B cell (primary cell): ENCODE measurements around the gene BPIFA3. TPM values are rescaled to one million over a fixed set of nuclear protein-coding genes. Genes with fewer than 3 reads are reported as not detected.

Experiments
- ATAC-seq: fragments of 200-7000 bp; cut with Tn5 transposase; one replicate; pipeline ENCODE4 v1.10.0; 2021; ENCODE audit warnings: low read depth, mild to moderate bottlenecking, moderate number of reproducible peaks, moderate library complexity
- CTCF ChIA-PET: fragments of 350-600 bp; sonication (Branson Sonifier 250); formaldehyde crosslinking; loops from one replicate; lab custom pipeline; 2021; ENCODE audit warnings: antibody characterized with exemption, inconsistent platforms; lab: Charles Lee
- POLR2A ChIA-PET: fragments of 350-600 bp; sonication (Branson Sonifier 250); formaldehyde crosslinking; loops from one replicate; lab custom pipeline; 2021; ENCODE audit warnings: antibody characterized with exemption; lab: Charles Lee
- DNase-seq: peaks from one replicate; pipeline ENCODE4 v3.0.0; 2013
- H2AFZ ChIP-seq: 2 replicates; pipeline ENCODE4 v1.6.1; 2012; ENCODE audit warnings: mild to moderate bottlenecking, low read depth, low read length; ENCODE audit not compliant: insufficient read depth, poor library complexity, severe bottlenecking
- H3K27ac ChIP-seq, 2 donors: 1 replicate in 1 of 2; 2 replicates in 1 of 2; pipeline ENCODE4 v1.5.1; 2012 to 2013; ENCODE audit warnings: low read length in 2 of 2, mild to moderate bottlenecking in 2 of 2, moderate library complexity in 1 of 2
- H3K27me3 ChIP-seq, 4 experiments: fragments of 200-600 bp in 1 of 4; sonication (generic) in 1 of 4; replicated peaks in 1 of 4; 1 replicate in 2 of 4; 2 replicates in 2 of 4; pipeline versions ENCODE4 v1.6.1 to v1.7.0; 2013 to 2016; ENCODE audit warnings: low read length in 3 of 4, mild to moderate bottlenecking in 2 of 4, mixed read lengths in 1 of 4, moderate library complexity in 1 of 4; ENCODE audit not compliant: insufficient read depth in 4 of 4, control insufficient read depth in 3 of 4; ENCODE audit errors: control extremely low read depth in 1 of 4
- H3K36me3 ChIP-seq, 2 experiments: replicated peaks in 1 of 2; 1 replicate in 1 of 2; 2 replicates in 1 of 2; pipeline versions ENCODE4 v1.6.1 to v1.7.1; 2013; ENCODE audit warnings: low read length in 1 of 2; ENCODE audit not compliant: insufficient read depth in 2 of 2, control insufficient read depth in 1 of 2; ENCODE audit errors: control extremely low read depth in 1 of 2, extremely low read depth in 1 of 2
- H3K4me1 ChIP-seq, 2 donors: fragments of 200-600 bp in 1 of 2; sonication (generic) in 1 of 2; 1 replicate in 1 of 2; 2 replicates in 1 of 2; pipeline versions ENCODE4 v1.5.1 to v1.6.1; 2013 to 2017; ENCODE audit warnings: low read length in 2 of 2; ENCODE audit not compliant: control insufficient read depth in 2 of 2, insufficient read depth in 2 of 2
- H3K4me2 ChIP-seq: replicated peaks from 2 replicates; pipeline ENCODE3; 2012; ENCODE audit warnings: mild to moderate bottlenecking, low read depth, low read length; ENCODE audit not compliant: poor library complexity, severe bottlenecking
- H3K4me3 ChIP-seq, 5 experiments: fragments of 200-600 bp in 1 of 5; sonication (generic) in 1 of 5; 1 replicate in 3 of 5; 2 replicates in 2 of 5; pipeline versions ENCODE4 v1.5.1 to v1.7.0; 2011 to 2016; ENCODE audit warnings: low read length in 4 of 5, mild to moderate bottlenecking in 4 of 5, low read depth in 2 of 5, control low read depth in 1 of 5, moderate library complexity in 1 of 5; ENCODE audit not compliant: insufficient read depth in 1 of 5; ENCODE audit errors: control extremely low read depth in 1 of 5, extremely low read depth in 1 of 5
- H3K79me2 ChIP-seq: fragments of 200-600 bp; sonication (generic); one replicate; pipeline ENCODE4 v1.6.0; 2016; ENCODE audit warnings: low read length; ENCODE audit not compliant: control insufficient read depth, insufficient read depth
- H3K9ac ChIP-seq: fragments of 200-600 bp; sonication (generic); 2 replicates; pipeline ENCODE4 v1.6.1; 2017; ENCODE audit warnings: mild to moderate bottlenecking, low read length, moderate library complexity
- H3K9me3 ChIP-seq, 3 donors: one replicate each; pipeline versions ENCODE4 v1.6.1 to v1.7.1; 2013; ENCODE audit warnings: low read length in 2 of 3; ENCODE audit not compliant: control insufficient read depth in 2 of 3, insufficient read depth in 1 of 3; ENCODE audit errors: control extremely low read depth in 1 of 3
- H4K20me1 ChIP-seq: 2 replicates; pipeline ENCODE4 v1.6.0; 2012; ENCODE audit warnings: mild to moderate bottlenecking, low read length; ENCODE audit not compliant: insufficient read depth, control insufficient read depth, poor library complexity, severe bottlenecking
- H3K27ac Mint-ChIP-seq: one replicate; pipeline ENCODE4 v1.8.0; 2021; ENCODE audit warnings: mixed read lengths
- H3K27me3 Mint-ChIP-seq: one replicate; pipeline ENCODE4 v1.8.0; 2021; ENCODE audit warnings: mixed read lengths
- H3K4me1 Mint-ChIP-seq: one replicate; pipeline ENCODE4 v1.8.0; 2021; ENCODE audit warnings: mixed read lengths
- H3K4me3 Mint-ChIP-seq: one replicate; pipeline ENCODE4 v1.8.0; 2021; ENCODE audit warnings: mixed read lengths
- H3K9me3 Mint-ChIP-seq: one replicate; pipeline ENCODE4 v1.8.0; 2022; ENCODE audit warnings: mixed read lengths; ENCODE audit not compliant: insufficient read depth
- EZH2 ChIP-seq: IDR thresholded peaks from 2 replicates; pipeline ENCODE4 v1.6.1; 2012; ENCODE audit warnings: borderline replicate concordance, low read depth, mild to moderate bottlenecking, moderate library complexity, low read length; ENCODE audit not compliant: insufficient read depth, poor library complexity, severe bottlenecking
- WGBS: methylation state at CpG from one replicate; pipeline ENCODE4 v1.1.5; 2013; ENCODE audit warnings: missing lambda C conversion rate; ENCODE audit not compliant: insufficient coverage; 5-methylcytosine and 5-hydroxymethylcytosine counted together
- intact Hi-C: fragments of 100-400 bp; cut with micrococcal nuclease; formaldehyde crosslinking; loops from one replicate; pipeline ENCODE4 v1.10.0; 2022
- polyA plus RNA-seq: library from polyadenylated mRNA; depleted of rRNA; stranded (reverse); fragments of >200 nt; gene quantifications from 2 replicates; pipeline ENCODE4 v1.2.3, GENCODE V29; 2012
- total RNA-seq, 2 donors: library from RNA; stranded (reverse); fragments of 120-200 nt in 1 of 2; gene quantifications; 1 replicate in 1 of 2; 2 replicates in 1 of 2; pipeline versions ENCODE4 v1.2.3 to v1.2.4, GENCODE V29; 2013 to 2022
- TF ChIP-seq, protein P1 (sequence below): fragments of 200-600 bp; IDR thresholded peaks from one replicate; pipeline ENCODE4 v1.8.0; 2022; ENCODE audit warnings: antibody characterized with exemption, mild to moderate bottlenecking

Gene BPIFA3
- total and polyA plus RNA-seq, 2 donors (not counting 1 experiment from before 2014, with no cell fraction given) = not detected

- Histone ChIP-seq H3K27ac (no peak overlapping the region), H3K4me2 (no peak overlapping the region), H3K27me3 (peaks cover 0 to 11% (median 2%) of the 10 kb centered on the region in 4 experiments), H3K36me3 (no peaks in the 10 kb centered on the region), H3K79me2 (no peaks in the 10 kb centered on the region), H3K4me1 (no peaks in the 10 kb centered on the region), H3K9ac (no peak overlapping the region), H3K9me3 (no peaks in the 10 kb centered on the region), H2AFZ (no peak overlapping the region), H3K4me3 (no peak overlapping the region), H4K20me1 (no peaks in the 10 kb centered on the region)
- POLR2A ChIA-PET = no interaction called here
- Mint-ChIP-seq H3K4me1 (no peaks in the 10 kb centered on the region), H3K27ac (no peak overlapping the region), H3K4me3 (no peak overlapping the region), H3K27me3 (peaks cover 31% of the 10 kb centered on the region), H3K9me3 (no peaks in the 10 kb centered on the region)
- DNase-seq = no peak
- intact Hi-C loops = no loop called here
- 30% methylated on average over 2 of the region's 2 CpGs for WGBS
- CTCF ChIA-PET = no interaction called here
- ATAC-seq = no peak
- no peak for TF ChIP-seq EZH2
- TF ChIP-seq, protein P1, sequence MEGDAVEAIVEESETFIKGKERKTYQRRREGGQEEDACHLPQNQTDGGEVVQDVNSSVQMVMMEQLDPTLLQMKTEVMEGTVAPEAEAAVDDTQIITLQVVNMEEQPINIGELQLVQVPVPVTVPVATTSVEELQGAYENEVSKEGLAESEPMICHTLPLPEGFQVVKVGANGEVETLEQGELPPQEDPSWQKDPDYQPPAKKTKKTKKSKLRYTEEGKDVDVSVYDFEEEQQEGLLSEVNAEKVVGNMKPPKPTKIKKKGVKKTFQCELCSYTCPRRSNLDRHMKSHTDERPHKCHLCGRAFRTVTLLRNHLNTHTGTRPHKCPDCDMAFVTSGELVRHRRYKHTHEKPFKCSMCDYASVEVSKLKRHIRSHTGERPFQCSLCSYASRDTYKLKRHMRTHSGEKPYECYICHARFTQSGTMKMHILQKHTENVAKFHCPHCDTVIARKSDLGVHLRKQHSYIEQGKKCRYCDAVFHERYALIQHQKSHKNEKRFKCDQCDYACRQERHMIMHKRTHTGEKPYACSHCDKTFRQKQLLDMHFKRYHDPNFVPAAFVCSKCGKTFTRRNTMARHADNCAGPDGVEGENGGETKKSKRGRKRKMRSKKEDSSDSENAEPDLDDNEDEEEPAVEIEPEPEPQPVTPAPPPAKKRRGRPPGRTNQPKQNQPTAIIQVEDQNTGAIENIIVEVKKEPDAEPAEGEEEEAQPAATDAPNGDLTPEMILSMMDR = no peak
Measured at GRCh38 chr20:33232486-33233072, 15.4 kb downstream of the BPIFA3 start.

- DNase-seq (no peak), ATAC-seq (no peak)
- H3K4me3 ChIP-seq = no peak overlapping the region
- POLR2A ChIA-PET = no interaction called here
- intact Hi-C loops = no loop called here
- no peaks in the 10 kb centered on the region for H3K36me3 ChIP-seq
- H3K27me3 ChIP-seq = peaks cover 0 to 11% (median 2%) of the 10 kb centered on the region in 4 experiments
- H3K27me3 Mint-ChIP-seq = peaks cover 30% of the 10 kb centered on the region
- no peak overlapping the region for H3K9ac ChIP-seq
- no peak overlapping the region for H3K27ac Mint-ChIP-seq
- no peaks in the 10 kb centered on the region for H3K4me1 ChIP-seq
- H3K9me3 Mint-ChIP-seq = no peaks in the 10 kb centered on the region
- no peak overlapping the region for H3K4me3 Mint-ChIP-seq
- 34% methylated on average over 4 of the region's 5 CpGs for WGBS
- H3K4me1 Mint-ChIP-seq = no peaks in the 10 kb centered on the region
- no peaks in the 10 kb centered on the region for H3K9me3 ChIP-seq
- H3K79me2 ChIP-seq = no peaks in the 10 kb centered on the region
- CTCF ChIA-PET = no interaction called here
- H4K20me1 ChIP-seq = no peaks in the 10 kb centered on the region
- TF ChIP-seq, protein P1 = no peak
- TF ChIP-seq EZH2 = no peak
- no peak overlapping the region for H3K27ac ChIP-seq
- H2AFZ ChIP-seq = no peak overlapping the region
- H3K4me2 ChIP-seq = no peak overlapping the region
Measured at GRCh38 chr20:33233129-33233774, 16.1 kb downstream of the BPIFA3 start.
